RWPE2 (cell line): Measurements from ENCODE around the gene SLC4A3.

Source experiments
- ATAC-seq: fragments of 200-7000 bp; cut with Tn5 transposase; 3 replicates; pipeline ENCODE4 v1.9.1; 2021; ENCODE audit warnings: low read depth
- DNase-seq: peaks from one replicate; pipeline ENCODE4 v3.0.0-alpha.2; 2020; ENCODE audit warnings: low spot score
- H3K27ac ChIP-seq: fragments of 450-650 bp; 2 replicates; pipeline ENCODE4 v1.5.1; 2017; ENCODE audit warnings: mild to moderate bottlenecking; ENCODE audit not compliant: poor library complexity, severe bottlenecking
- H3K27me3 ChIP-seq: fragments of 250-450 bp; sonication (Bioruptor Pico); 2 replicates; pipeline ENCODE4 v1.5.1; 2021; ENCODE audit warnings: mild to moderate bottlenecking, moderate library complexity; ENCODE audit not compliant: insufficient read depth, poor library complexity, severe bottlenecking
- H3K36me3 ChIP-seq: fragments of 250-450 bp; sonication (Bioruptor Pico); 2 replicates; pipeline ENCODE4 v1.5.1; 2020; ENCODE audit warnings: low read depth, mild to moderate bottlenecking, moderate library complexity
- H3K4me1 ChIP-seq: fragments of 250-450 bp; sonication (Bioruptor Pico); 2 replicates; pipeline ENCODE4 v1.5.1; 2021; ENCODE audit warnings: mild to moderate bottlenecking, moderate library complexity; ENCODE audit not compliant: insufficient read depth, poor library complexity, severe bottlenecking
- H3K4me3 ChIP-seq: fragments of 250-450 bp; sonication (Bioruptor Pico); 2 replicates; pipeline ENCODE4 v1.5.1; 2021; ENCODE audit warnings: mild to moderate bottlenecking, moderate library complexity; ENCODE audit not compliant: severe bottlenecking
- H3K9me3 ChIP-seq: fragments of 250-450 bp; sonication (Bioruptor Pico); 2 replicates; pipeline ENCODE4 v1.5.1; 2021; ENCODE audit warnings: mild to moderate bottlenecking, moderate library complexity; ENCODE audit not compliant: severe bottlenecking
- TF ChIP-seq, protein P1 (sequence below): fragments of 450-650 bp; IDR thresholded peaks from one replicate; pipeline ENCODE4 v1.5.1; 2017; ENCODE audit warnings: mild to moderate bottlenecking, moderate library complexity; ENCODE audit not compliant: poor library complexity, severe bottlenecking

SLC4A3 gene

DNA sequence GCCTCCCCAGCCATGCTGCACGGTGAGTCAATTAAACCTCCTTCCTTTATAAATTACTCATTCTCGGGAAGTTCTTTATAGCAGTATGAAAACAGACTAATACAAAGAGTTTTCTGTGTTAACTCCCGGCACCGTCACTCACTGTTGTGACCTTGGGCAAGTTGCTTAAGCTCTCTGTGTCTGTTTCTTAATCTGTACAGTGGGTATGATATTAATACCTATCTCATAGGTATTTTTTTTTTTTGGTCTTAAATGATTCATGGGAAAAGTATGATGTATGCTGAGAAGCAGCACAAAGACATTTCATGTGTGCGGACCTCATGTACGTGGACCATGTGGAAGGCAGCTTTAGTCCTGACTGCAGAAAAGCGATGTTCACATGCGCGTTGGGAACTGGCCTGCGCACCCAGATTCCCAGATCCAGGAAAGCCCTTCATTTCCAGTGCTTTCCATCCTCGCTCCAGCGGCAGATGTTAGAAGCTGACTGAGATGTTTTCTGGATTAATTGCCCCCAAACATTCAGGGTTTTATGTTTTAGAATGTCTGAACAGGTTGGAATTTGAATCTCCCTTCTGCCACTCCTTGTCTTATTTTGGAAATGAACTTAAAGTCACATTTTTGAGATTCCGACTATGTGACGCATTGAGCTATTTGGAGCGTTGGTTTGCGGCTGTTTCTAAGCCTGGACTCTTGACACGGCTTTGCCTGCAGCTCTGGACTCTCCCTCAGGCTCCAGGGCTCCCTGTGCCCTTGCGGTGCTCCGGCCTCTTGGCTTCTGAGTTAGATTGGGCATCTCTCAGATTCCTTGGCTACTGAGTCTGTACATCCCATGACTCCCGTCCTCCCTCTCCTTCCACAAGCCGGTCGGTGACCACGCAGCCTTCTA is 61.4 kb downstream of the SLC4A3 start:
- H3K4me1 ChIP-seq: peaks cover 56% of the 10 kb centered on the region
- no peak overlapping the region for H3K4me3 ChIP-seq
- H3K27ac ChIP-seq: peak overlapping the region; percentile 95
- H3K27me3 ChIP-seq: no peaks in the 10 kb centered on the region
- DNase-seq (peak; percentile 84), ATAC-seq (peak; percentile 53)
- TF ChIP-seq, protein P1, sequence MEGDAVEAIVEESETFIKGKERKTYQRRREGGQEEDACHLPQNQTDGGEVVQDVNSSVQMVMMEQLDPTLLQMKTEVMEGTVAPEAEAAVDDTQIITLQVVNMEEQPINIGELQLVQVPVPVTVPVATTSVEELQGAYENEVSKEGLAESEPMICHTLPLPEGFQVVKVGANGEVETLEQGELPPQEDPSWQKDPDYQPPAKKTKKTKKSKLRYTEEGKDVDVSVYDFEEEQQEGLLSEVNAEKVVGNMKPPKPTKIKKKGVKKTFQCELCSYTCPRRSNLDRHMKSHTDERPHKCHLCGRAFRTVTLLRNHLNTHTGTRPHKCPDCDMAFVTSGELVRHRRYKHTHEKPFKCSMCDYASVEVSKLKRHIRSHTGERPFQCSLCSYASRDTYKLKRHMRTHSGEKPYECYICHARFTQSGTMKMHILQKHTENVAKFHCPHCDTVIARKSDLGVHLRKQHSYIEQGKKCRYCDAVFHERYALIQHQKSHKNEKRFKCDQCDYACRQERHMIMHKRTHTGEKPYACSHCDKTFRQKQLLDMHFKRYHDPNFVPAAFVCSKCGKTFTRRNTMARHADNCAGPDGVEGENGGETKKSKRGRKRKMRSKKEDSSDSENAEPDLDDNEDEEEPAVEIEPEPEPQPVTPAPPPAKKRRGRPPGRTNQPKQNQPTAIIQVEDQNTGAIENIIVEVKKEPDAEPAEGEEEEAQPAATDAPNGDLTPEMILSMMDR: no peak
- H3K9me3 ChIP-seq: no peaks in the 10 kb centered on the region
- no peaks in the 10 kb centered on the region for H3K36me3 ChIP-seq

DNA sequence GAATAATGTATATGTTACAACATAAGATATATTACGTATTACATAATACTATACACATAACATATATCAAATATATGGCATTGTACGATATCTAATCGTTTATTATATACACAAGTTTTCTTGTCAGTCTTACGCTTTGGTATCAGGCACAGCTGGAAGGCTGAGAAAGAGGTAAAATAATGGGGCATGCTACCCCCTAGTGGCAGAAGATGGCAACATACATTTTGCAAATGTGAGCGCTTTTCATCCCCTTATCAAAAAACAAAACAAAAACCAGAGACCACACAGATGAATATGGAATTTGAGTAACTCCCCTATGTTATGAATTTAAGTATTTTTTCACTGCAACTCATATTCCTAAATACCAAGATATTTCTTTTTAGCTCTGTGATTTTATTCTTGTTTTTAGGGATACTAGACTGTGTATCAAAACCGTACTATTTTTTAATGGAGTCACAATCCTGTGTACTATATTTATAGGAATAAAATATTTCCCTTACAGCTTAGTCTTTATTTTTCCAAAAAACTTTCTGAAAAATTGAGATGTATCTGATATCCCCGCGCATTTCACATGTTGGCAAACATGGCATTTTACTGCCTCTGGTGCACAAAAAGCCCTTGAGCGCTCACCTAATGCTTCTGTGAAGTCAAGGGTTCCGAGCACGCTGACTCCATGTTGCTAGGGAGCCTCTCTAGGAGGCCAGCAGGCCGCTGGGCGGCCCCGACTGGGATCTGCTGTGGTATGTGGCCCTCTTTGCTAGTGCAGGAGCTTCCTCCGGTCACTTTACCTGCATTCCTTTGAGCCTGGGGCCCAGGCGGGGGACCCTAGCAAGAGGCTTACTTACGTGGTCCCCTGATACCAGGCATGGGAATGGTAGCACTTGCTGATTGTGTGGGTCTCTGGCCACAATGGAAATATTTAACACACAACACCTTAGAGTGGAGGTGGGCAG is 62.5 kb downstream of the SLC4A3 start:
- Histone ChIP-seq H3K27me3 (no peaks in the 10 kb centered on the region), H3K9me3 (no peaks in the 10 kb centered on the region), H3K27ac (peak overlapping the region; percentile 95), H3K4me1 (peaks cover 45% of the 10 kb centered on the region), H3K4me3 (no peak overlapping the region), H3K36me3 (no peaks in the 10 kb centered on the region)
- ATAC-seq: no peak
- DNase-seq: no peak
- TF ChIP-seq, protein P1: peak; percentile 89

DNA sequence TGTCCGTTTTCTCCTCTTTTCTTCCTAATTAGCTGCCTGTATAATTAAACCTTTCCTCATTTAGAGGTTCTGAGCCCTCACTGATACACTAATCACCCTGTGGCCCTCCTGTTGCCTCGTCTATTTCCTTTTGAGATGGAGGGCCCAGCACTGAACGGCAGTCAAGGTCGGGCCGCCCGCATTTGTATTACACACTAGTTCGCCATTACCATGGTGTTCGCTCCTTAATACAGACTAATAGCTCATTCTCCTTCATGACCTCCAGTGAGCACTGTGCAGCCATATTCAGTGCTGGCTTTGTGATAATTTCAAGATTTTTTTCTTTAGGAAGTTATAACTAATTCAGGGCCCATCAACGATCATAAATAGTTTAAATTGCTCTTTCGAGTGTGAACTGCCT is 64.1 kb downstream of the SLC4A3 start:
- TF ChIP-seq, protein P1: no peak
- Histone ChIP-seq H3K4me3 (no peak overlapping the region), H3K9me3 (no peaks in the 10 kb centered on the region), H3K4me1 (peaks cover 38% of the 10 kb centered on the region), H3K27me3 (no peaks in the 10 kb centered on the region), H3K36me3 (no peaks in the 10 kb centered on the region), H3K27ac (no peak overlapping the region)
- DNase-seq (no peak), ATAC-seq (no peak)
